ENCODE measurements around the gene OXCT1.

- TF ChIP-seq, protein P1, sequence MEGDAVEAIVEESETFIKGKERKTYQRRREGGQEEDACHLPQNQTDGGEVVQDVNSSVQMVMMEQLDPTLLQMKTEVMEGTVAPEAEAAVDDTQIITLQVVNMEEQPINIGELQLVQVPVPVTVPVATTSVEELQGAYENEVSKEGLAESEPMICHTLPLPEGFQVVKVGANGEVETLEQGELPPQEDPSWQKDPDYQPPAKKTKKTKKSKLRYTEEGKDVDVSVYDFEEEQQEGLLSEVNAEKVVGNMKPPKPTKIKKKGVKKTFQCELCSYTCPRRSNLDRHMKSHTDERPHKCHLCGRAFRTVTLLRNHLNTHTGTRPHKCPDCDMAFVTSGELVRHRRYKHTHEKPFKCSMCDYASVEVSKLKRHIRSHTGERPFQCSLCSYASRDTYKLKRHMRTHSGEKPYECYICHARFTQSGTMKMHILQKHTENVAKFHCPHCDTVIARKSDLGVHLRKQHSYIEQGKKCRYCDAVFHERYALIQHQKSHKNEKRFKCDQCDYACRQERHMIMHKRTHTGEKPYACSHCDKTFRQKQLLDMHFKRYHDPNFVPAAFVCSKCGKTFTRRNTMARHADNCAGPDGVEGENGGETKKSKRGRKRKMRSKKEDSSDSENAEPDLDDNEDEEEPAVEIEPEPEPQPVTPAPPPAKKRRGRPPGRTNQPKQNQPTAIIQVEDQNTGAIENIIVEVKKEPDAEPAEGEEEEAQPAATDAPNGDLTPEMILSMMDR (conservative IDR thresholded peaks at IDR 0.05 in 1 of 2, IDR thresholded peaks at IDR 0.05 in 1 of 2; ENCODE audit: extremely low read depth in 1 of 2, insufficient read depth in 1 of 2, low read depth in 1 of 2, low read length in 2 of 2): no peak
- TF ChIP-seq EZH2 (IDR thresholded peaks at IDR 0.05; ENCODE audit: borderline replicate concordance, low read length): no peak
Measured at GRCh38 chr5:41763574-41763973, 106.7 kb downstream of the OXCT1 start.
